Thymus (tissue), 11 donors: ENCODE data around the gene EZR. TPM values are rescaled to one million over a fixed set of nuclear protein-coding genes. Genes with fewer than 3 reads are reported as not detected.

Source experiments
- DNase-seq, 9 donors: peaks; one replicate each; pipeline ENCODE4 v3.0.0-alpha.2; 2013; ENCODE audit warnings: low spot score in 9 of 9, low read depth in 6 of 9, missing footprints in 1 of 9
- H3K27ac ChIP-seq, 2 donors: one replicate each; pipeline ENCODE4 v1.5.1; 2013; ENCODE audit warnings: control low read depth in 1 of 2, low read depth in 1 of 2, low read length in 1 of 2, mild to moderate bottlenecking in 1 of 2, moderate library complexity in 1 of 2
- H3K27me3 ChIP-seq, 2 donors: one replicate each; pipeline ENCODE4 v1.5.1; 2013; ENCODE audit warnings: low read length in 1 of 2; ENCODE audit not compliant: control insufficient read depth in 2 of 2, insufficient read depth in 1 of 2
- H3K36me3 ChIP-seq, 2 donors: one replicate each; pipeline ENCODE4 v1.5.1; 2013; ENCODE audit warnings: low read length in 1 of 2, mild to moderate bottlenecking in 1 of 2, moderate library complexity in 1 of 2; ENCODE audit not compliant: control insufficient read depth in 2 of 2, insufficient read depth in 2 of 2
- H3K4me1 ChIP-seq, 2 donors: one replicate each; pipeline ENCODE4 v1.5.1; 2013; ENCODE audit warnings: low read length in 2 of 2; ENCODE audit not compliant: control insufficient read depth in 2 of 2, insufficient read depth in 2 of 2
- H3K4me3 ChIP-seq, 2 donors: one replicate each; pipeline ENCODE4 v1.5.1; 2013; ENCODE audit warnings: low read length in 2 of 2, control low read depth in 1 of 2, mild to moderate bottlenecking in 1 of 2
- H3K9me3 ChIP-seq, 2 donors: one replicate each; pipeline ENCODE4 v1.5.1; 2013; ENCODE audit warnings: low read length in 1 of 2, mild to moderate bottlenecking in 1 of 2; ENCODE audit not compliant: control insufficient read depth in 2 of 2, insufficient read depth in 1 of 2
- WGBS: extraction: QIAGEN DNeasy Blood & Tissue Kit; methylation state at CpG from one replicate; pipeline ENCODE4 v1.1.7; 2013; 5-methylcytosine and 5-hydroxymethylcytosine counted together
- polyA plus RNA-seq: library from polyadenylated mRNA; stranded (reverse); fragments of 200-250 nt; gene quantifications from one replicate; pipeline ENCODE4 v1.2.3, GENCODE V29; 2013
- total RNA-seq: library from RNA; stranded (reverse); fragments of 120-200 nt; gene quantifications from one replicate; pipeline ENCODE4 v1.2.4, GENCODE V29; 2013
- donor health status: healthy.

Gene EZR
- total and polyA plus RNA-seq, 2 donors: 132 to 165 TPM

DNA sequence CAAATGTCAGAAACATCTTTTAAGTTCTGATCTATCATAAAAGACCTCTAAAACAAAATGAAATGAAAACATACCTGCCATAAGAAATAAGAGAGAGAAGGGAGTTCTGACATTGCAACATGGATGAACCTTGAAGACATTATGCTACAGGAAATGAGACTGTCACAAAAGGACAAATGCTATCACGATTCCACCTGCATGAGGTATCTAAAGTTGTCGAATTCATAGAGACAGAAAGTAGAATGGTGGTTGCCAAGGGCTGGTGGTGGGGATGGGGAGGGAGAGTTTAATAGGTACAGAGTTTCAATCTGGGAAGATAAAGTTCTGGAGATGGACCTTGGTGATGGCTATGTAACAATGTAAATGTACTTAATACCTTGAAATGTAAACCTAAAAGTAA lies 3.3 kb downstream of the EZR start:
- peaks cover 14 to 43% of the 10 kb centered on the region in 2 donors for H3K36me3 ChIP-seq
- H3K27ac ChIP-seq: peak overlapping the region in 1 of 2 donors; percentile 52
- peak overlapping the region in 1 of 2 donors; percentile 93 for H3K4me3 ChIP-seq
- H3K27me3 ChIP-seq: no peaks in the 10 kb centered on the region
- H3K9me3 ChIP-seq: peaks cover 0 to 7% of the 10 kb centered on the region in 2 donors
- DNase-seq: peak in 2 of 9 donors; percentile 27 to 55
- 56% methylated on average over 2 of the region's 2 CpGs for WGBS
- peaks cover 36 to 56% of the 10 kb centered on the region in 2 donors for H3K4me1 ChIP-seq

DNA sequence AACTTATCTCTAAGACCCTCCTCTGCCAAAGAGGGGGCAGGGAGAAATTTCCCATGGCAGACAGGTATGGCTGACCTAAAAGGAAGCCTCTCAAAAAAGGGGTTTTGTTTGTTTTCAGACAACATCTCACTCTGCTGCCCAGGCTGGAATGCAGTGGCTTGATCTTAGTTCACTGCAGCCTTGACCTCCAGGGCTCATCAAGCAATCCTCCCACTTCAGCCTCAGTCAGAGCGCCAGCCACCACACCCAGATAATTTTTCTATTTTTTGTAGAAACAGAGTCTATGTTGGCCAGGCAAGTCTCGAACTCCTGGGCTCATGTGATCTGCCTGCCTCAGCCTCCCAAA lies 3.8 kb downstream of the EZR start:
- WGBS: 95% methylated on average over 2 of the region's 2 CpGs
- Histone ChIP-seq H3K4me3 (peak overlapping the region in 1 of 2 donors; percentile 93), H3K4me1 (peaks cover 36 to 56% of the 10 kb centered on the region in 2 donors), H3K9me3 (peaks cover 0 to 7% of the 10 kb centered on the region in 2 donors), H3K27me3 (no peaks in the 10 kb centered on the region), H3K36me3 (peaks cover 14 to 46% of the 10 kb centered on the region in 2 donors), H3K27ac (peak overlapping the region in 1 of 2 donors; percentile 36)
- no peak for DNase-seq

DNA sequence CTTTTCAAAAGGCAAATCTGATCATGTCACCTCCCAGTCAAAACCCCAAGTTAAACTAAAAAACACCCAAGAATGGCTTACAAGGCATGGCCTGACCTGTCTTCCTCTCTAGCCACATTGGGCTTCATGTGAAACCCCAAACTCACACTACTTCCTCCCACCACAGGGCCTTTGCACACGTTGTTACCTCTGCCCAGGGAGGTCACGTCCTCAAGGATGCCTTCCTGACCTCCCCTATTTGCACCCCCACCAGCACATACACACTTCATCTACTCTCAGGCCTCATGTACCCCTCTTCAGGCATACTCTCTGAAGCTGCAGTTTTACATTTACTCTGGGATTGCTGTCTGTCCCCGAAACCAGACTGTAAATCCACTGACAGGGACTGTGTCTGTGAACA lies 6.1 kb downstream of the EZR start:
- Histone ChIP-seq H3K27ac (peak overlapping the region in 1 of 2 donors; percentile 8), H3K4me3 (no peak overlapping the region), H3K27me3 (no peaks in the 10 kb centered on the region), H3K9me3 (no peaks in the 10 kb centered on the region), H3K4me1 (peaks cover 46 to 65% of the 10 kb centered on the region in 2 donors), H3K36me3 (peaks cover 14 to 68% of the 10 kb centered on the region in 2 donors)
- 74% methylated on average over 3 of the region's 3 CpGs for WGBS
- DNase-seq: no peak

DNA sequence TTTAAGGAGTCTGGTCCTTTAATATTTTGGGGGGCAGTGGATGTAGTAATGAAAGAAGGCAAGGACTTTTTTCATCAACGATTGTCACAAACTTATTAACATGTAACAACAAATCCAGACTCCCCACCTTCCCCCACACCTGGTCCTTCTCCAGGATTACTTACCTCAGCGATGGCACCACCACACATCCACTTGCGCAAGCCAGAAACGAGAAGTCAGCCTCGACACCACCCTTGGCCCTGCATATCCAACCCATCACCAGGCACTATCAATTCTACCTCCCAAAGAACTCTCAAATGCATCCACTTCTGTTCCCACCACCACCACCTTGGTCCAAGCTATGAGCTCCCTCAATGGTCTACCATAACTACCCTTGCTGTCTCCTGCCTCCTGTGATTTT lies 6.6 kb downstream of the EZR start:
- WGBS: 96% methylated on average over 5 of the region's 5 CpGs
- H3K27ac ChIP-seq: no peak overlapping the region
- H3K36me3 ChIP-seq: peaks cover 14 to 72% of the 10 kb centered on the region in 2 donors
- H3K4me3 ChIP-seq: no peak overlapping the region
- no peaks in the 10 kb centered on the region for H3K9me3 ChIP-seq
- DNase-seq: no peak
- H3K4me1 ChIP-seq: peaks cover 50 to 70% of the 10 kb centered on the region in 2 donors
- no peaks in the 10 kb centered on the region for H3K27me3 ChIP-seq

DNA sequence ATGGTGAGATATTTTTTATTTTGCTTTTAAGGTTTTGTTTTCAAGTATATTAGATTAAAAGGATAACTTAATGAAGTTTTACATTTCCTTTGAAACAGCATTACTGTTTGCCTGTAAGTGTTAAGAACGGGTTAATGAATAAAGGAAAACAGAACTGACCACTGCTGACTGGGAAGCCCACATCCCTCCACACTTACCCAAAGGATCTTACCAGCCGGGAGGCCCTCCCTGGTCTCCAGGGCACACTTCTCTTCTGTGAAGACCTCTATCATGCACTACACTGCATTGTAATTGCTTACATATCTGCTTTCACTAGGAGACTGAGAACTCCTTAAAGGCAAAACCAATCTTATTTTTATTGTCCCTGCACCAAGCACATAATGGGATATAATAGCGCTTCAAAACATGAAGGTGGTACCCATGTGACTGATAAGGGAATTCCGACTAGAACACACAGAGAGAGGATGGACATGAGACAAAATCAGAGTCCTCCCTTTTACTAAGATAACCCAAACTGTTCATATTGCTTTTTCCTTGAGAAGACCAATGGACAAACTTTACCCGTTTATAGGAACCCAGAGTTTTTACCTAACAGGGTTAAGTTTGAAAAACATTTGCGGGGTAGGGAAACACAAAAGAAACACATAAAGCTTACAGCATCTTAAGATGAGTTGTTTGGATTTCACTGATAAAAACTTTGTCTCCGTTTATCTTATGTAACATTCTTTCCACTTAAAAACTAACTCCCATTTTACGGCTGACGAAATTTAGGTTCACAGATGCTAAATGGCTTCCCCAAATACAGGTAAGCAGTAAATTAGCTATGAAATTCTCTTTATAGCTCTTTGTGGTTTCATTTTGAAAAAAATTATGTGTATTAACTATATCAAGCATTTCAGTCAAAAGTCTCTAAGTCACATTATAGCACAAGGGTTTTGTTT lies 8.7 kb downstream of the EZR start:
- WGBS: 84% methylated on average over 9 of the region's 9 CpGs
- Histone ChIP-seq H3K36me3 (peaks cover 17 to 77% of the 10 kb centered on the region in 2 donors), H3K27me3 (no peaks in the 10 kb centered on the region), H3K4me3 (no peak overlapping the region), H3K27ac (no peak overlapping the region), H3K4me1 (peaks cover 46 to 60% of the 10 kb centered on the region in 2 donors), H3K9me3 (no peaks in the 10 kb centered on the region)
- no peak for DNase-seq

DNA sequence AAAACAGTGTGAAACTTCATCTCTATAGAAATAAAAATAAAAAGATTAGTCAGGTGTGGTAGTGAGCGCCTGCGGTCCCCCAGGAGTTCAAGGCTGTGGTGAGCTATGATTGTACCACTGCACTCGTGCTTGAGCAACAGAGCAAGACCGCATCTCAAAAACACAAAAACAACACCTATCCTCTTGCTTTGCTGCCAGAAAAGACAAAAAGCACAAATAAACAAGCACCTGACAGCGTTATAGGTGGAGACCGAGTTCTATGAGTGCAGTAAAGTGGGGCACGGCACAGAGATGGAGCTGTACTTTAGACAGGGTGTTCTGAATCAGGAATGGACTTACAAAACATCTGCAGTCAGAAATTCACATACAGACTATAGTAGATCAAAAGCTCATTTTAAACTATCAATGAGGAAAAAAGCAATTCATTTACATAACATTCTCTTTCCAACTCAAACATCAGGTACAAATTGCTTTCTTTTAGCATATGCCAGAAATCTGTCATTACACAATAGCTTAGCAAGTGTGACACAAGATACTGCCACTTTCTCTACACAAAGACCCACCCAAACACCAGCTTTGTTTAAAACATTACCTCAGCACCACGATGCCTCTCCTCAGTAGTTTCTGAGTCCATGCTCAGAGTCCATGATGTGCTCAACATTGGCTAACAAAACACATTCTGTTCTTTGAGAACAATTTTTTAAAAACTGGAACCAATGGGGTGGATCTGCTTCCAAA lies 10.1 kb downstream of the EZR start:
- peak in 1 of 9 donors; percentile 41 for DNase-seq
- Histone ChIP-seq H3K4me1 (peaks cover 35 to 49% of the 10 kb centered on the region in 2 donors), H3K9me3 (no peaks in the 10 kb centered on the region), H3K27ac (peak overlapping the region in 1 of 2 donors; percentile 74), H3K27me3 (no peaks in the 10 kb centered on the region), H3K36me3 (peaks cover 17 to 65% of the 10 kb centered on the region in 2 donors), H3K4me3 (no peak overlapping the region)
- 92% methylated on average over 8 of the region's 8 CpGs for WGBS

DNA sequence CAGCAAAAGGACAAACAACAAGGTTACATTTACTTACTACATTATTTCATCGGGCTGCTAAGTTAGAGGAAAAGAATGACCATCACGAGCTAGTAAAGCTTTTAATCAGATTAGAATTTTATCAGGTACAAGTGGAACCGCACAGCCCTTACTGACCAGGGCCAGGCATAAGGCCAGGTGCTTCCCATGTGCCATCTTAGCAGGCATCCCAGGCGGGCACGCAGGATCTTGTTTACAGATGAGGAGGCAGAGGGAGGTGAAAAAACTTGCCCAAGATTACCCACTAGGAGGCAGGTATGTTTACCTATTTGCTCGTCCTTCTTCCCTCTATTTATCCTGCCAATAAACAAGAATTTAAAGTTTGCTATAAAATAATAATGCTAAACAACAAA lies 10.7 kb downstream of the EZR start:
- no peak for DNase-seq

DNA sequence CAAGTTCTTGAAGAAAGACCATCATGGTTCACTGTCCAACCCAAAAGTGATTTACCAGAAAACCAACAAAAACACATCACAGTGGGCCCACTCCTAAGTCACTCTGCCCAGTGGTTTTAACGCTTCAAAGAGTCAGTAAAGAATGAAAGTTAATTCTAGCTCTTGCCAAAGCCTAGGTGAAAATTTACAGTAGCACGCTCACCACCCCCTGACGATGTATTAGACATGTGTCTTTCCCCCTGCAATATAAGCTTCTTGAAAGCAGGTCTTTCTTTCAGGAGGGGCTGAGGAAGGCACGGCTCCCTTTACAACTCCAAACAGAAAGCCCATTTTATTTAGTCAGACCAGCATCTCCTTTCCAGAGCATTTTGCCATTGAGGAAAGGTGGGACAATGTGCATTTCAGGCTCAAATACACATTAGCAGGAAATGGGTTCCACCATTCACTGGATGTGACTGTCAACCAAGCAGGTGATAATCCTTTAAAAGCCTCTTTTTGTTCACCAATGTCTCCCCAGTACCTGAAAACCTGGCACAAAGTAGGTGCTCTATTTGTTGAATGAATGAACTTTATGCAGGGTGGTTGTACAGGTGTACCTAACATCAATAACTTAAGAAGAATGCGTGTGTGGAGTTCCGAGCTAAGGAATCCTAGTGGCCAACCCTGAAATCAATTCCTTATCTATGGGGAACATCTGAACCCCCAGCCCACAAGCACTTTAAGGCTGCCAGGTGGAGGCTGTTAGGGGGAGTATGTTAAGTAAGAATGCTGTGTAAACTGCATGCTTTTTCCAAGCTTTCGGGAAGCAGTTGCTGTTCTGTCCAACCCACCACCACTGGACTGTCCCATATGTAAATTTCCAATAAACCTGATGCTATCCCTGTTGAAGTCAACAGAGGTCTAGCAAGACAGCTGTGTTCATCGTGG lies 11.4 kb downstream of the EZR start:
- Histone ChIP-seq H3K36me3 (peaks cover 11 to 55% of the 10 kb centered on the region in 2 donors), H3K27ac (peak overlapping the region in 1 of 2 donors; percentile 44), H3K9me3 (no peaks in the 10 kb centered on the region), H3K4me1 (peaks cover 31 to 47% of the 10 kb centered on the region in 2 donors), H3K4me3 (no peak overlapping the region), H3K27me3 (no peaks in the 10 kb centered on the region)
- peak in 1 of 9 donors; percentile 47 for DNase-seq
- 62% methylated on average over 8 of the region's 8 CpGs for WGBS

More for the DNA sequence above, 10.7 kb downstream of the EZR start:
- H3K9me3 ChIP-seq: no peaks in the 10 kb centered on the region
- H3K27me3 ChIP-seq: no peaks in the 10 kb centered on the region
- H3K4me3 ChIP-seq: no peak overlapping the region
- H3K36me3 ChIP-seq: peaks cover 17 to 59% of the 10 kb centered on the region in 2 donors
- peak overlapping the region in 1 of 2 donors; percentile 74 for H3K27ac ChIP-seq
- H3K4me1 ChIP-seq: peaks cover 33 to 49% of the 10 kb centered on the region in 2 donors
- WGBS: 96% methylated on average over 6 of the region's 6 CpGs
